Large intestine (tissue), 3 donors: ENCODE measurements around the gene MAP2K6. TPM values are rescaled to one million over a fixed set of nuclear protein-coding genes. Genes with fewer than 3 reads are reported as not detected.
A peak's percentile ranks its signal among the peaks of the same experiment; 100 is the strongest.
"Not testable (repeated sequence)": the region's sequence is repeated elsewhere in the genome, so short reads cannot be mapped to it uniquely, and the experiment has no call there.

Experiments used
- DNase-seq, 2 donors: peaks; one replicate each; pipeline versions ENCODE4 v3.0.0 to v3.0.0-alpha.2; 2013
- H3K27ac ChIP-seq: one replicate; pipeline ENCODE4 v1.5.1; 2013; ENCODE audit warnings: low read length
- H3K27me3 ChIP-seq: 2 replicates; pipeline ENCODE4 v1.6.1; 2013; ENCODE audit warnings: low read length; ENCODE audit not compliant: control insufficient read depth, insufficient read depth
- H3K36me3 ChIP-seq: 2 replicates; pipeline ENCODE4 v1.6.1; 2013; ENCODE audit warnings: low read length; ENCODE audit not compliant: control insufficient read depth, insufficient read depth
- H3K4me1 ChIP-seq: one replicate; pipeline ENCODE4 v1.6.1; 2013; ENCODE audit warnings: low read length; ENCODE audit not compliant: control insufficient read depth, insufficient read depth
- H3K4me3 ChIP-seq: one replicate; pipeline ENCODE4 v1.5.1; 2013; ENCODE audit warnings: low read length
- H3K9me3 ChIP-seq: one replicate; pipeline ENCODE4 v1.6.1; 2013; ENCODE audit warnings: mild to moderate bottlenecking, low read depth, low read length, moderate library complexity; ENCODE audit not compliant: control insufficient read depth
- WGBS: methylation state at CpG from one replicate; pipeline ENCODE4 v1.1.5; 2013; ENCODE audit warnings: low lambda C conversion rate; ENCODE audit not compliant: insufficient coverage; 5-methylcytosine and 5-hydroxymethylcytosine counted together
- polyA plus RNA-seq: library from polyadenylated mRNA; unstranded; fragments of 120-200 nt; gene quantifications from one replicate; pipeline ENCODE4 v1.2.1, GENCODE V29; 2013

The MAP2K6 gene
- polyA plus RNA-seq, 1 donor, result 13.4 TPM

GRCh38 chr17:69470702-69471101 lies 56.2 kb downstream of the MAP2K6 start:
- H3K27ac ChIP-seq, result no peak overlapping the region
- peaks cover 18% of the 10 kb centered on the region for H3K4me1 ChIP-seq
- H3K4me3 ChIP-seq, result no peak overlapping the region
- no peaks in the 10 kb centered on the region for H3K36me3 ChIP-seq
- WGBS, result 60% methylated on average over 1 of the region's 2 CpGs
- H3K9me3 ChIP-seq, result no peaks in the 10 kb centered on the region
- DNase-seq, result peak in 1 of 2 donors; percentile 37
- no peaks in the 10 kb centered on the region for H3K27me3 ChIP-seq

GRCh38 chr17:69471406-69471805 lies 56.9 kb downstream of the MAP2K6 start:
- no peaks in the 10 kb centered on the region for H3K27me3 ChIP-seq
- no peak for DNase-seq
- no peak overlapping the region for H3K4me3 ChIP-seq
- no peaks in the 10 kb centered on the region for H3K9me3 ChIP-seq
- H3K4me1 ChIP-seq, result peaks cover 18% of the 10 kb centered on the region
- H3K36me3 ChIP-seq, result no peaks in the 10 kb centered on the region
- 100% methylated on average over 3 of the region's 3 CpGs for WGBS
- no peak overlapping the region for H3K27ac ChIP-seq

GRCh38 chr17:69473841-69474831 lies 59.6 kb downstream of the MAP2K6 start:
- H3K27me3 ChIP-seq, result no peaks in the 10 kb centered on the region
- H3K4me1 ChIP-seq, result peaks cover 33% of the 10 kb centered on the region
- WGBS, result 50% methylated on average over 2 of the region's 7 CpGs
- H3K36me3 ChIP-seq, result no peaks in the 10 kb centered on the region
- peak in 1 of 2 donors; percentile 54 for DNase-seq
- H3K27ac ChIP-seq, result peak overlapping the region; percentile 13
- no peak overlapping the region for H3K4me3 ChIP-seq
- no peaks in the 10 kb centered on the region for H3K9me3 ChIP-seq

GRCh38 chr17:69477204-69477902 lies 62.9 kb downstream of the MAP2K6 start:
- Histone ChIP-seq H3K4me3 (no peak overlapping the region), H3K9me3 (no peaks in the 10 kb centered on the region), H3K27me3 (no peaks in the 10 kb centered on the region), H3K27ac (peak overlapping the region; percentile 76), H3K36me3 (no peaks in the 10 kb centered on the region), H3K4me1 (peaks cover 33% of the 10 kb centered on the region)
- DNase-seq, result peak; percentile 80 to 94
- WGBS, result 0% methylated on average over 2 of the region's 6 CpGs

- 11% methylated on average over 1 of the region's 4 CpGs for WGBS
- peak overlapping the region; percentile 76 for H3K27ac ChIP-seq
- no peaks in the 10 kb centered on the region for H3K36me3 ChIP-seq
- peaks cover 33% of the 10 kb centered on the region for H3K4me1 ChIP-seq
- no peaks in the 10 kb centered on the region for H3K9me3 ChIP-seq
- H3K4me3 ChIP-seq, result no peak overlapping the region
- H3K27me3 ChIP-seq, result no peaks in the 10 kb centered on the region
- no peak for DNase-seq
These were observed 63.4 kb downstream of the MAP2K6 start for GRCh38 chr17:69477903-69478266.

GRCh38 chr17:69478916-69479315 lies 64.4 kb downstream of the MAP2K6 start:
- no peak for DNase-seq
- Histone ChIP-seq H3K4me1 (peaks cover 28% of the 10 kb centered on the region), H3K9me3 (no peaks in the 10 kb centered on the region), H3K27ac (peak overlapping the region; percentile 76), H3K4me3 (no peak overlapping the region), H3K36me3 (no peaks in the 10 kb centered on the region), H3K27me3 (no peaks in the 10 kb centered on the region)
- no CpG with 5 or more reads among the region's 4 CpGs for WGBS

GRCh38 chr17:69479756-69480155 lies 65.3 kb downstream of the MAP2K6 start:
- H3K4me1 ChIP-seq, result peaks cover 21% of the 10 kb centered on the region
- not testable (repeated sequence) for H3K27me3 ChIP-seq, H3K9me3 ChIP-seq, DNase-seq, H3K4me3 ChIP-seq, H3K36me3 ChIP-seq, H3K27ac ChIP-seq
- no CpG with 5 or more reads among the region's 7 CpGs for whole genome bisulfite sequencing

- Histone ChIP-seq H3K36me3 (no peaks in the 10 kb centered on the region), H3K4me3 (no peak overlapping the region), H3K9me3 (no peaks in the 10 kb centered on the region), H3K27me3 (no peaks in the 10 kb centered on the region), H3K4me1 (peaks cover 23% of the 10 kb centered on the region), H3K27ac (no peak overlapping the region)
- 100% methylated on average over 1 of the region's 4 CpGs for WGBS
- no peak for DNase-seq
These were observed 65.7 kb downstream of the MAP2K6 start for GRCh38 chr17:69480245-69480644.

- no CpG with 5 or more reads among the region's 3 CpGs for WGBS
- Histone ChIP-seq H3K27me3 (no peaks in the 10 kb centered on the region), H3K4me3 (no peak overlapping the region), H3K9me3 (no peaks in the 10 kb centered on the region), H3K36me3 (no peaks in the 10 kb centered on the region), H3K27ac (no peak overlapping the region), H3K4me1 (peaks cover 6% of the 10 kb centered on the region)
- no peak for DNase-seq
These were observed 70.8 kb downstream of the MAP2K6 start for GRCh38 chr17:69485251-69485661.

GRCh38 chr17:69485901-69486643 lies 71.6 kb downstream of the MAP2K6 start:
- no CpG with 5 or more reads among the region's 3 CpGs for WGBS
- no peak overlapping the region for H3K27ac ChIP-seq
- no peaks in the 10 kb centered on the region for H3K36me3 ChIP-seq
- H3K27me3 ChIP-seq, result no peaks in the 10 kb centered on the region
- no peaks in the 10 kb centered on the region for H3K9me3 ChIP-seq
- peaks cover 6% of the 10 kb centered on the region for H3K4me1 ChIP-seq
- no peak for DNase-seq
- H3K4me3 ChIP-seq, result no peak overlapping the region
